ENCODE results near the gene CMTM4.

CMTM4 gene

GRCh38 chr16:66605979-66606751 is 90.4 kb downstream of the CMTM4 start:
- in situ Hi-C loops (cut with HindIII; ENCODE audit: low pct_ligation_motif_present, low sequenced_read_pairs): no loop called here
- Histone ChIP-seq H3K4me3 (ENCODE audit: low read depth, low read length) (peak overlapping the region; percentile 74), H3K27ac (no peak overlapping the region), H3K27me3 (replicated peaks) (no peaks in the 10 kb centered on the region), H3K36me3 (replicated peaks) (peaks cover 25% of the 10 kb centered on the region)
- TF ChIP-seq CTCF (IDR thresholded peaks at IDR 0.05; ENCODE audit: low read depth, low read length, missing control alignments): no peak
- no peak for DNase-seq

GRCh38 chr16:66605177-66605978 is 91.2 kb downstream of the CMTM4 start:
- no peak for TF ChIP-seq CTCF (IDR thresholded peaks at IDR 0.05; ENCODE audit: low read depth, low read length, missing control alignments)
- peak; percentile 41 for DNase-seq
- in situ Hi-C loops (cut with HindIII; ENCODE audit: low pct_ligation_motif_present, low sequenced_read_pairs): no loop called here
- Histone ChIP-seq H3K27me3 (replicated peaks) (no peaks in the 10 kb centered on the region), H3K27ac (peak overlapping the region; percentile 71), H3K36me3 (replicated peaks) (peaks cover 18% of the 10 kb centered on the region), H3K4me3 (ENCODE audit: low read depth, low read length) (peak overlapping the region; percentile 74)

GRCh38 chr16:66604376-66605176 is 92.0 kb downstream of the CMTM4 start, which contains the start of gene CMTM3:
CMTM3 (plus strand) TSS chr16:66604704; CDS start chr16:66604806, 102 bp downstream.
- Histone ChIP-seq H3K27ac (peak within 1 kb of the TSS; percentile 71), H3K27me3 (replicated peaks) (no peaks in the 10 kb centered on the region), H3K36me3 (replicated peaks) (peaks cover 10% of the 10 kb centered on the region), H3K4me3 (ENCODE audit: low read depth, low read length) (peak within 1 kb of the TSS; percentile 74)
- peak; percentile 49 for DNase-seq
- in situ Hi-C loops (cut with HindIII; ENCODE audit: low pct_ligation_motif_present, low sequenced_read_pairs): no loop called here
- peak; percentile 67 for TF ChIP-seq CTCF (IDR thresholded peaks at IDR 0.05; ENCODE audit: low read depth, low read length, missing control alignments)

- peak; percentile 41 for DNase-seq
- Histone ChIP-seq H3K36me3 (replicated peaks) (peaks cover 1% of the 10 kb centered on the region), H3K27ac (peak overlapping the region; percentile 37), H3K27me3 (replicated peaks) (no peaks in the 10 kb centered on the region), H3K4me3 (ENCODE audit: low read depth, low read length) (peak overlapping the region; percentile 74)
- TF ChIP-seq CTCF (IDR thresholded peaks at IDR 0.05; ENCODE audit: low read depth, low read length, missing control alignments): no peak
- in situ Hi-C loops (cut with HindIII; ENCODE audit: low pct_ligation_motif_present, low sequenced_read_pairs): no loop called here
Measured at GRCh38 chr16:66603537-66604375, 92.8 kb downstream of the CMTM4 start.

- no peak for DNase-seq
- no peak for TF ChIP-seq CTCF (IDR thresholded peaks at IDR 0.05; ENCODE audit: low read depth, low read length, missing control alignments)
- Histone ChIP-seq H3K36me3 (replicated peaks) (no peaks in the 10 kb centered on the region), H3K27me3 (replicated peaks) (no peaks in the 10 kb centered on the region), H3K4me3 (ENCODE audit: low read depth, low read length) (no peak overlapping the region), H3K27ac (no peak overlapping the region)
- in situ Hi-C loops (cut with HindIII; ENCODE audit: low pct_ligation_motif_present, low sequenced_read_pairs): no loop called here
Measured at GRCh38 chr16:66601471-66601870, 95.1 kb downstream of the CMTM4 start.

Data from brain microvascular endothelial cell (primary cell).